HG03039 (cell line): ENCODE results near the gene RBMY1E.
"Not testable (repeated sequence)": the region's sequence is repeated elsewhere in the genome, so short reads cannot be mapped to it uniquely, and the experiment has no call there.

Source experiments
- ATAC-seq: cut with Tn5 transposase; IDR thresholded peaks from one replicate; pipeline ENCODE4 v1.9.1; 2021; ENCODE audit warnings: mild to moderate bottlenecking, moderate library complexity; ENCODE audit not compliant: unreplicated experiment

RBMY1E gene

GRCh38 chrY:21917932-21918331, at the start of gene RBMY1E:
Gene RBMY1E, minus strand, starts transcription at chrY:21918032. Its CDS starts 1,978 bp downstream, at chrY:21916054.
- not testable (repeated sequence) for ATAC-seq

GRCh38 chrY:21894426-21894825, 23.4 kb downstream of the RBMY1E start, which contains the start of gene RBMY1D:
Gene RBMY1D, minus strand, starts transcription at chrY:21894526. Its CDS starts 2,013 bp downstream, at chrY:21892513.
- ATAC-seq = not testable (repeated sequence)

DNA sequence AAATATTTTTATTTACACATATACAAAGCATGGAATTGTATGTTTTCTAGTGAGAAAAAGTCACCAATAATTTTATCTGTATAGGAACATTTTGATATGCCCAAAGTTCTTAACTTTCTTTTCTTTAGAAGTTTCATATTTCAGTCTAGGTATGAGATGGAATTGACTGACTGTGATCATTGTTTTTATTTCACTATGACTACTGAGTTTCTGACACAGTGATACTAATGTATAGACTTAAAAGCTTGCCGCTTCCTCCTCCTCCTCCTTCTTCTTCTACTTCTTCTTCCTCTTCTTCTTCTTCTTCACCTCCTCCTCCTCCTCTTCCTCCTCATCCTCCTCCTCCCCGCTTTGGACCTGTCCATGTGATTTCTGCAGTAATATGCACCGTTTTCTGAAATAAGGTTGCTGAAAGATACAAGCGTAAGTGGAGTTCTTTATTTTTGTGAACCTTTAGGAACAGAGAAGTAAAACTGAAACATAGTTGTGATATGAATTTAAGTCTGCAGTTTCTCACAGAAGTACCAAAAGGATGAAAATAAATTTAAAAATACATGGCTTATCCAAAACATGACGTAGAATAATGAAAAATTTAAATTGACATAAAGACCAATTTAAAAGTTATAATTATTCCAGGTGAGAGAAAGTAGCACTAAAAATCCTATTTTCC, 48.3 kb downstream of the RBMY1E start:
- ATAC-seq = peak; percentile 87
